ENCODE measurements around the gene ARHGAP8.

The ARHGAP8 gene

GRCh38 chr22:44862981-44863860 is 110.8 kb downstream of the ARHGAP8 start:
- DNase-seq: no peak

GRCh38 chr22:44865193-44866057 is 113.0 kb downstream of the ARHGAP8 start:
- no peak for DNase-seq

GRCh38 chr22:44869196-44869595 is 116.8 kb downstream of the ARHGAP8 start:
- DNase-seq: no peak

- DNase-seq: peak; percentile 16
These were observed 117.6 kb downstream of the ARHGAP8 start for GRCh38 chr22:44870021-44870420.

- no peak for DNase-seq
These were observed 119.4 kb downstream of the ARHGAP8 start for GRCh38 chr22:44871782-44872181.

GRCh38 chr22:44876921-44877320 is 124.5 kb downstream of the ARHGAP8 start:
- DNase-seq: no peak

- DNase-seq: no peak
These were observed 126.3 kb downstream of the ARHGAP8 start for GRCh38 chr22:44878483-44879300.

GRCh38 chr22:44879301-44879680 is 126.9 kb downstream of the ARHGAP8 start:
- DNase-seq: no peak

GRCh38 chr22:44880610-44881290 is 128.4 kb downstream of the ARHGAP8 start:
- no peak for DNase-seq

- no peak for DNase-seq
These were observed 129.2 kb downstream of the ARHGAP8 start for GRCh38 chr22:44881624-44882023.

GRCh38 chr22:44882226-44882905 is 130.0 kb downstream of the ARHGAP8 start:
- DNase-seq: no peak

GRCh38 chr22:44883011-44883421 is 130.6 kb downstream of the ARHGAP8 start:
- no peak for DNase-seq

GRCh38 chr22:44884562-44884961 is 132.2 kb downstream of the ARHGAP8 start:
- DNase-seq: no peak

- DNase-seq: no peak
These were observed 132.8 kb downstream of the ARHGAP8 start for GRCh38 chr22:44884968-44885805.

GRCh38 chr22:44885806-44886360 is 133.5 kb downstream of the ARHGAP8 start:
- no peak for DNase-seq

- DNase-seq: no peak
These were observed 135.6 kb downstream of the ARHGAP8 start for GRCh38 chr22:44887941-44888366.

- no peak for DNase-seq
These were observed 136.3 kb downstream of the ARHGAP8 start for GRCh38 chr22:44888491-44889254.

GRCh38 chr22:44889255-44889878 is 137.0 kb downstream of the ARHGAP8 start:
- DNase-seq: no peak
